Lung microvascular endothelial cell (primary cell): ENCODE measurements around the gene MGST3. TPM values are rescaled to one million over a fixed set of nuclear protein-coding genes. Genes with fewer than 3 reads are reported as not detected.
"Not testable (repeated sequence)": the region's sequence is repeated elsewhere in the genome, so short reads cannot be mapped to it uniquely, and the experiment has no call there.

Experiments
- DNase-seq, 2 donors: peaks; one replicate each; pipeline versions ENCODE4 v3.0.0 to v3.0.0-alpha.2; 2010; ENCODE audit warnings: low read depth in 2 of 2
- total RNA-seq: library from RNA; depleted of rRNA; stranded (reverse); fragments of >200 nt; gene quantifications from 2 replicates; pipeline ENCODE4 v1.2.1, GENCODE V29; 2014

Gene MGST3
- total RNA-seq, 1 donor from 2014 or later = 319 TPM

GRCh38 chr1:165697491-165697880 lies 66.5 kb downstream of the MGST3 start:
- no peak for DNase-seq

- peak; percentile 56 to 73 for DNase-seq
Measured at GRCh38 chr1:165697881-165698760, 67.1 kb downstream of the MGST3 start, which contains the start of gene ALDH9A1. Gene ALDH9A1, minus strand, starts transcription at chr1:165698562. Its CDS starts 4 bp downstream, at chr1:165698558.

- DNase-seq = no peak
Measured at GRCh38 chr1:165698761-165699052, 67.7 kb downstream of the MGST3 start.

GRCh38 chr1:165699577-165699976 lies 68.5 kb downstream of the MGST3 start:
- no peak for DNase-seq

GRCh38 chr1:165701922-165702321 lies 70.9 kb downstream of the MGST3 start:
- not testable (repeated sequence) for DNase-seq

GRCh38 chr1:165703648-165704047 lies 72.6 kb downstream of the MGST3 start:
- no peak for DNase-seq

Other genes starting within 250 kb of the MGST3 start
- gene RXRG, start 186.1 kb upstream of the MGST3 start, total RNA-seq = not detected in 2 replicates
- not detected in 2 replicates for gene LRRC52, start 87.2 kb upstream of the MGST3 start, total RNA-seq
- 79.8 and 85.0 TPM in 2 replicates for gene ALDH9A1, start 67.3 kb downstream of the MGST3 start, total RNA-seq
- 35.7 and 48.0 TPM in 2 replicates for gene TMCO1, start 137.6 kb downstream of the MGST3 start, total RNA-seq
- 50.8 and 53.4 TPM in 2 replicates for gene UCK2, start 196.4 kb downstream of the MGST3 start, total RNA-seq